Upper lobe of left lung (tissue), 6 donors: ENCODE data around the gene OSBPL10. TPM values are rescaled to one million over a fixed set of nuclear protein-coding genes. Genes with fewer than 3 reads are reported as not detected.

ENCODE experiments used
- ATAC-seq, 2 donors: fragments of 200-7000 bp; cut with Tn5 transposase; one replicate each; pipeline ENCODE4 v1.9.1; 2022; ENCODE audit warnings: mild to moderate bottlenecking in 2 of 2, moderate library complexity in 2 of 2; ENCODE audit not compliant: low FRiP score in 2 of 2
- DNase-seq, 2 donors: peaks; one replicate each; pipeline ENCODE4 v3.0.0-alpha.2; 2019 to 2020
- H3K27ac ChIP-seq, 4 donors: fragments of 200-600 bp; sonication (generic); one replicate each; pipeline ENCODE4 v1.5.1; 2016 to 2019
- H3K27me3 ChIP-seq, 4 donors: fragments of 200-600 bp; sonication (generic); one replicate each; pipeline ENCODE4 v1.5.1; 2017 to 2019
- H3K36me3 ChIP-seq, 4 donors: fragments of 200-600 bp; sonication (generic); one replicate each; pipeline ENCODE4 v1.5.1; 2016 to 2019
- H3K4me1 ChIP-seq, 4 donors: fragments of 200-600 bp; sonication (generic); one replicate each; pipeline ENCODE4 v1.5.1; 2018 to 2019
- H3K4me3 ChIP-seq, 4 donors: fragments of 200-600 bp; sonication (generic); one replicate each; pipeline ENCODE4 v1.5.1; 2017 to 2019; ENCODE audit warnings: mild to moderate bottlenecking in 2 of 4, moderate library complexity in 1 of 4
- H3K9me3 ChIP-seq, 4 donors: fragments of 200-600 bp; sonication (generic); one replicate each; pipeline ENCODE4 v1.5.1; 2018 to 2019
- EP300 ChIP-seq, 4 donors: sonication (generic); formaldehyde crosslinking; IDR thresholded peaks; one replicate each; pipeline ENCODE4 v1.5.1; 2017; ENCODE audit warnings: antibody characterized with exemption in 4 of 4, control low read depth in 2 of 4
- POLR2A ChIP-seq, 4 donors: fragments of 450-650 bp; IDR thresholded peaks; one replicate each; pipeline ENCODE4 v1.5.1; 2016 to 2017; ENCODE audit warnings: antibody characterized with exemption in 4 of 4, mild to moderate bottlenecking in 2 of 4
- POLR2AphosphoS5 ChIP-seq, 2 donors: sonication (generic); formaldehyde crosslinking; IDR thresholded peaks; one replicate each; pipeline ENCODE4 v1.5.1; 2017; ENCODE audit warnings: antibody characterized with exemption in 2 of 2
- WGBS, 2 donors: methylation state at CpG; one replicate each; pipeline ENCODE4 v1.1.5; 2017 to 2018; 5-methylcytosine and 5-hydroxymethylcytosine counted together
- total RNA-seq, 6 donors: library from RNA; depleted of rRNA in 4 of 6; stranded (reverse); fragments of >200 nt in 4 of 6; gene quantifications; one replicate each; pipeline versions ENCODE4 v1.1.0 to v1.2.1, GENCODE V29; 2016 to 2021
- TF ChIP-seq, protein P1 (sequence below), 6 experiments: fragments of 450-650 bp in 4 of 6; fragments of 200-600 bp in 2 of 6; sonication (generic) in 2 of 6; IDR thresholded peaks; one replicate each; pipeline ENCODE4 v1.5.1; 2016 to 2019; ENCODE audit warnings: antibody characterized with exemption in 6 of 6
- donor health status: DM: no; HTN: no; CAD: no; lungs with moderate emphysema.
- donor health status: DM: no; HTN: yes; CAD: no; lungs with severe emphysema.

OSBPL10 gene
- total RNA-seq, 6 donors from 2014 or later: 13.6 to 73.9 (median 24.4) TPM

- no peak overlapping the region for H3K27ac ChIP-seq
- TF ChIP-seq POLR2AphosphoS5 (IDR thresholded peaks at IDR 0.05) (no peak), EP300 (IDR thresholded peaks at IDR 0.05) (no peak), POLR2A (IDR thresholded peaks at IDR 0.05) (no peak)
- TF ChIP-seq, protein P1, sequence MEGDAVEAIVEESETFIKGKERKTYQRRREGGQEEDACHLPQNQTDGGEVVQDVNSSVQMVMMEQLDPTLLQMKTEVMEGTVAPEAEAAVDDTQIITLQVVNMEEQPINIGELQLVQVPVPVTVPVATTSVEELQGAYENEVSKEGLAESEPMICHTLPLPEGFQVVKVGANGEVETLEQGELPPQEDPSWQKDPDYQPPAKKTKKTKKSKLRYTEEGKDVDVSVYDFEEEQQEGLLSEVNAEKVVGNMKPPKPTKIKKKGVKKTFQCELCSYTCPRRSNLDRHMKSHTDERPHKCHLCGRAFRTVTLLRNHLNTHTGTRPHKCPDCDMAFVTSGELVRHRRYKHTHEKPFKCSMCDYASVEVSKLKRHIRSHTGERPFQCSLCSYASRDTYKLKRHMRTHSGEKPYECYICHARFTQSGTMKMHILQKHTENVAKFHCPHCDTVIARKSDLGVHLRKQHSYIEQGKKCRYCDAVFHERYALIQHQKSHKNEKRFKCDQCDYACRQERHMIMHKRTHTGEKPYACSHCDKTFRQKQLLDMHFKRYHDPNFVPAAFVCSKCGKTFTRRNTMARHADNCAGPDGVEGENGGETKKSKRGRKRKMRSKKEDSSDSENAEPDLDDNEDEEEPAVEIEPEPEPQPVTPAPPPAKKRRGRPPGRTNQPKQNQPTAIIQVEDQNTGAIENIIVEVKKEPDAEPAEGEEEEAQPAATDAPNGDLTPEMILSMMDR (IDR thresholded peaks at IDR 0.05): no peak
- H3K27me3 ChIP-seq: no peaks in the 10 kb centered on the region
- ATAC-seq (no peak), DNase-seq (no peak)
- no peaks in the 10 kb centered on the region for H3K36me3 ChIP-seq
- H3K4me1 ChIP-seq: peaks cover 0 to 19% (median 1%) of the 10 kb centered on the region in 4 donors
- WGBS, 2 donors: 79 to 84% methylated on average over 5 of the region's 5 CpGs
- H3K9me3 ChIP-seq: no peaks in the 10 kb centered on the region
- no peak overlapping the region for H3K4me3 ChIP-seq
These were observed 318.9 kb downstream of the OSBPL10 start for GRCh38 chr3:31661993-31662670.

- DNase-seq (no peak), ATAC-seq (no peak)
- Histone ChIP-seq H3K27ac (no peak overlapping the region), H3K4me3 (no peak overlapping the region), H3K27me3 (no peaks in the 10 kb centered on the region), H3K9me3 (peaks cover 0 to 3% (median 0%) of the 10 kb centered on the region in 4 donors), H3K36me3 (no peaks in the 10 kb centered on the region), H3K4me1 (peaks cover 0 to 13% (median 1%) of the 10 kb centered on the region in 4 donors)
- WGBS, 2 donors: 58 to 63% methylated on average over 5 of the region's 5 CpGs
- TF ChIP-seq EP300 (IDR thresholded peaks at IDR 0.05): no peak
- peak in 1 of 2 donors; percentile 24 for TF ChIP-seq POLR2AphosphoS5 (IDR thresholded peaks at IDR 0.05)
These were observed 319.8 kb downstream of the OSBPL10 start for GRCh38 chr3:31661286-31661685.

GRCh38 chr3:31659246-31659645 lies 321.8 kb downstream of the OSBPL10 start:
- peaks cover 7 to 24% (median 13%) of the 10 kb centered on the region in 4 donors for H3K9me3 ChIP-seq
- H3K27me3 ChIP-seq: no peaks in the 10 kb centered on the region
- H3K27ac ChIP-seq: no peak overlapping the region
- H3K4me1 ChIP-seq: peaks cover 0 to 12% (median 1%) of the 10 kb centered on the region in 4 donors
- DNase-seq (no peak), ATAC-seq (no peak)
- H3K36me3 ChIP-seq: no peaks in the 10 kb centered on the region
- H3K4me3 ChIP-seq: no peak overlapping the region
- no peak for TF ChIP-seq EP300 (IDR thresholded peaks at IDR 0.05)
- TF ChIP-seq, protein P1 (IDR thresholded peaks at IDR 0.05): no peak
- no peak for TF ChIP-seq POLR2AphosphoS5 (IDR thresholded peaks at IDR 0.05)
- no peak for TF ChIP-seq POLR2A (IDR thresholded peaks at IDR 0.05)

- TF ChIP-seq, protein P1 (IDR thresholded peaks at IDR 0.05): no peak
- TF ChIP-seq POLR2AphosphoS5 (IDR thresholded peaks at IDR 0.05) (no peak), POLR2A (IDR thresholded peaks at IDR 0.05) (no peak), EP300 (IDR thresholded peaks at IDR 0.05) (no peak)
- no peaks in the 10 kb centered on the region for H3K36me3 ChIP-seq
- H3K4me3 ChIP-seq: no peak overlapping the region
These were observed 326.1 kb downstream of the OSBPL10 start for GRCh38 chr3:31654998-31655397.

GRCh38 chr3:31653464-31653863 lies 327.6 kb downstream of the OSBPL10 start:
- ATAC-seq (no peak), DNase-seq (no peak)
- Histone ChIP-seq H3K4me3 (no peak overlapping the region), H3K9me3 (peaks cover 30 to 75% (median 37%) of the 10 kb centered on the region in 4 donors), H3K27ac (no peak overlapping the region), H3K4me1 (no peaks in the 10 kb centered on the region), H3K27me3 (no peaks in the 10 kb centered on the region), H3K36me3 (no peaks in the 10 kb centered on the region)
- TF ChIP-seq POLR2AphosphoS5 (IDR thresholded peaks at IDR 0.05) (no peak), POLR2A (IDR thresholded peaks at IDR 0.05) (no peak), EP300 (IDR thresholded peaks at IDR 0.05) (no peak)
- TF ChIP-seq, protein P1 (IDR thresholded peaks at IDR 0.05): no peak
- WGBS, 2 donors: 83 to 97% methylated on average over 1 of the region's 1 CpG

More at GRCh38 chr3:31654998-31655397, 326.1 kb downstream of the OSBPL10 start:
- Histone ChIP-seq H3K9me3 (peaks cover 23 to 62% (median 34%) of the 10 kb centered on the region in 4 donors), H3K27me3 (no peaks in the 10 kb centered on the region), H3K4me1 (no peaks in the 10 kb centered on the region), H3K27ac (no peak overlapping the region)
- DNase-seq (no peak), ATAC-seq (no peak)
